NCI-H748 (cell line): ENCODE data around the gene STK11IP.

ENCODE experiments used
- DNase-seq: peaks from one replicate; lab custom pipeline; 2025; ENCODE audit not compliant: unreplicated experiment; lab: John Stamatoyannopoulos, UW

The STK11IP gene

GRCh38 chr2:219631904-219632759, 34.5 kb downstream of the STK11IP start:
- DNase-seq: no peak

GRCh38 chr2:219632760-219633105, 35.1 kb downstream of the STK11IP start:
- no peak for DNase-seq

GRCh38 chr2:219633276-219634065, 35.8 kb downstream of the STK11IP start:
- DNase-seq: no peak

GRCh38 chr2:219634171-219634940, 36.7 kb downstream of the STK11IP start:
- DNase-seq: no peak

GRCh38 chr2:219634951-219635751, 37.5 kb downstream of the STK11IP start:
- no peak for DNase-seq

GRCh38 chr2:219636144-219636915, 38.7 kb downstream of the STK11IP start:
- no peak for DNase-seq

- no peak for DNase-seq
Observed at GRCh38 chr2:219636941-219637841, 39.5 kb downstream of the STK11IP start.

- DNase-seq: no peak
Observed at GRCh38 chr2:219637842-219638185, 40.2 kb downstream of the STK11IP start.

- no peak for DNase-seq
Observed at GRCh38 chr2:219638217-219638947, 40.7 kb downstream of the STK11IP start.

GRCh38 chr2:219638948-219639755, 41.5 kb downstream of the STK11IP start:
- DNase-seq: no peak

GRCh38 chr2:219641390-219642068, 43.9 kb downstream of the STK11IP start:
- DNase-seq: no peak

GRCh38 chr2:219642069-219642454, 44.4 kb downstream of the STK11IP start:
- no peak for DNase-seq

- peak; percentile 95 for DNase-seq
Observed at GRCh38 chr2:219642465-219643083, 44.9 kb downstream of the STK11IP start.

GRCh38 chr2:219643084-219643473, 45.4 kb downstream of the STK11IP start:
- DNase-seq: no peak

- no peak for DNase-seq
Observed at GRCh38 chr2:219643788-219644398, 46.2 kb downstream of the STK11IP start.
